Stimulated activated CD8-positive, alpha-beta memory T cell treated with anti-CD3 and anti-CD28 coated beads, Interleukin-15, amount 100 ng/mL, for 48 hours (primary cell): ENCODE data around the gene OPA1.

ENCODE experiments used
- DNase-seq, 2 donors: peaks; one replicate each; pipeline ENCODE4 v3.0.0-alpha.2; 2020; ENCODE audit warnings: low read depth in 2 of 2

The OPA1 gene

DNA sequence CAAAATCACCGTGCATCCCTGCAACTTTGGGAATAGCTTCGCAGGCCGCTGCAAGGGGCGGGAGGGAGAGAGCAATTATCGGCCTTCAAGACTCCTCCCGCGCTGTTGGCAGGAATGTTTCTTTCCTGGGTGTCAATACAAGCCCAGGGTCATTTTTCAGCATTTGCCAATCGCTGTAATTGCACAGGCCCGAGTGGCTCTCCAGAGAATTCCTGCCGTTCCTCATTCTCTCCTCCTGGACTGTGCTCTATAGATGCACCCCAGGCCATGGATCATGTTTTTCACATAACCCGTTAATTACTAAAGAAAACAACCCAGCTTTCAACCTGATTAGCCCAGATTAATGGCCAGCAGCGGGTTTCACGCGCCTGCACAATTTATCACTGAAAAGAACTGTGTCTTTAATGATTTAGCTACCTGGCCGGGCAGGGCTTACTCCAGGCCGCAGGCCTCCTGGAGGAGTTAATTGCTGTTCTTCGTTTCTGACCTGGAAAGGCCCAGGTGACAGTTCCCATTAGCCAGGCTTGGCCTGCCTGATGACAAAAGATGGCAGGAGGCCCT is 144.3 kb downstream of the OPA1 start:
- DNase-seq = no peak

DNA sequence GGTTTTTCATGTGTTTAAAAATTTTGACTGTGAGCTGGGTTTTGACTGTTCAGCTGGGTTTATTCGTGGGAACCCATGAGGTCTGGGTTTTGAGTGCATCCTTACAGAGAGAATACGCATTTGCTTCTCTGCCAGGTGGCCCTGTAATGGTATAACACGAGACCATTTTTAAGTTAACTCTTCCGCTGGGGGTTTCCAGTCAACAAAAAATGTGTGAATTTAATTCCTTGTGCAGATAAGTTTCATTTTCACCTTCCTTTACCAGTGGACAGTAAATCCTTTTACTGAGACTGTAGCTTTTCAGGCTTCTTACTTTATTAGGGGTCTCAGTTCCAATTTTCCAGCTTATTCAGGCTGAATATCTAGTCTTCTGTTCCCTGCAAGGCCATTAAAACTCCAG is 149.6 kb downstream of the OPA1 start:
- no peak for DNase-seq

DNA sequence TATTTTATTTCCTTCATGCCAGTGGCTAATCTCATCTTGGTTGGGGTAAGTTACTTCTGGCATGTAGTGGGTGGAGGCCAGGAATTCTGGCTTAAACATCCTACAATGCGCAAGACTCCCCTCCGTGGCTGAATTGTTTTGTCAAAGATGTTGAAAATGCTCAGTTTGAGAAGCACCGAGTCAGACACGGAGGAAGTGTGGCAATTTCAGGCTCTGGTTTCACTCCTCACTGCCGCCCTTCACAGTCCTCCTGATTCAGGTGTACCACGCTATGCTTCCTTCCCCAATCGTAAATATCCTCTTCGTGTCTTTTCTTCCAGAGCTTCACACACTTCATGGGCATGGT is 150.7 kb downstream of the OPA1 start:
- no peak for DNase-seq

DNA sequence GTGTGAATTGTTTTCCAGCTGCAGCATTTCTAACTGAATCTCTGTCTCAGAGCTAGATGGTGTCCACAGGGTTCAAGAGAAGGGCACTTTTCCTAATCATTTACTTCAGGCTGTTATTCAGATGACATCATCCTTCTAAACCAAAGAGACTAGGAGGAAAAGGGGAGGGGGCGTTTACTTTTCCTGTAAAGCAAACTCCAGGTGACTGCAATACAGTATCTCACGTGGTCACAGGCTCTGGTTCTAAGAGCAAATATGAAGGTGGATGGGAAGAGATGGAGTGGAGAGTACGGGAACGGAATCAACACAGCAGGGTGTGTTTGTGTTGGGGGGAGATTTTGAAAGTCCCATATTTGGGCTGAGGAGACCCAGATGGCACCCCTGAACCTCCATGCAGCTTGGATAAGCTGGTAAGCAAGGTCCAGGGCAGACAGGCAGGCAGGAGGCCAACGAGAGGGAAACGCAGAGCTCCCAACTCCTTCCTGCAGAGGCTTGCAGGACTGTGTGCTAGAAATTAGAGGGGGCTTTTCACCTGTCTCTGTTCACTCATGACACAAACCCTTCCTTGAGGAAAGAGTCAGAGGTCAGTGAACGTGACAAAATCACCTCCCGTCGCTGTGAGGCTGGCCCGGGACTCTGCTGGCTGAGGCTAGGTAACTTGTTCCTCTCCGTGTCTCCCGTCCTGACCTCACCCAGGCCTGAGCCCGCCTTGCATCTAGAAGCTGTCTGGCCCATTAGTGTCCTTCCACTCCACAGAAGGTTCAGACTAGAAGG is 151.2 kb downstream of the OPA1 start:
- no peak for DNase-seq

DNA sequence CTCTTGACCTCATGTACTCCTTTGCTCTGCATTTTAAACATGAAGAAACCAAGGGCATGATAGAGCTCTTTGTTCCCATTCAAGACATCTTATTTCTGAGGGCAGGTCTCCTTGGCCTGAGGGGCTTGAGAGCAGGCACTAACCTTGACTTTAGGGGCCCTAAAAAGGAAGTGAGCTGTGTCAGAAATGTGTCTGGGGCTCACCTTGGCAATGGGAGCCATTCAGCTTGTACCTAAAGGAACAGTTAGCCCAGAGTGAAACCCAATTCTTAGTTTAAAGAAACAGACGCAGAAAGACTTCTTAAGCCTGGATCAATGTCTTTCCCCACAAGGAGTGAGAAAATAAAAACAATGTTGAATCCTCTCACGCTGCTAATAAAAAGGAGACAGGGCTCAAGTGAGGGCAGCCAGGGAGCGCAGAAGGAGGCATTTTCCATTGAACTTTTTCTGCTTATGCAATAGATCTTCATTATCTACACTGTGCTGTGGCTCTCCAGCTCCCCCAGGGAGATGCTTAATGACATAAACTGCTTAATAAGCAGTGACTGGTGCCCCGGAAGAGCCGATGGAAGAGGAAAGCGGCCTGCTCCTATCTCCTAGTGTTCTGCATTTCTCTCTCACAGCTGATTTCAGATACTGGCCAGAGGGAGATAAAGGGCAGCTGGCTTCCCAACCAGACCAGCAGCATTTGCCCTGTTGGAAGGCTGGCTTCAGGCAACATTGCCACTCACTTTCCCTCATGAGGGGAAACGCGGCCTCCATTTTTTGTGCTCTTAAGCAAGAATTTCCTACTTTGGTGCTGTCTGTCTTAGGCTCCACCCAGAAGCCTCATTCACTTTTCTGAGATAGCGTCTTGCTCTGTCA is 152.0 kb downstream of the OPA1 start:
- no peak for DNase-seq

DNA sequence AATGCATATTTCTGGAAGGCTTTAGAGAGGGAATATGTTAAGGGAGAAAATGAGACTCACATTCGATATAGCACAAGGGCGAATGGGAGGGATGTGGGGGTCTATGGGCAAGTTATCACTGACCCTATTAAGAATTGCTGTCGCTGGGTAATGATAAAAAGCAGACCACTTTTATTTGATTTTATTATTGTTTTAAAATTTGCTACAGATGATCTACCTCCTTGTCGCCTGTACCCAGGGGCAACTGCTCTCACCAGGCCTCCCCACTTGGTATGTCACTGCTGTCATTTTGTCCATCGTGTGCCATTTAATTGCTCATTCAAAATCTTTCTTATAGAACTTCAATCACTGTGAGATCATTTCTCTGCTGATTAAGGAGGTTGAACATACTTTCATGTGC is 153.8 kb downstream of the OPA1 start:
- DNase-seq = no peak
